ENCODE results near the gene BBC3. TPM values are rescaled to one million over a fixed set of nuclear protein-coding genes. Genes with fewer than 3 reads are reported as not detected.
A peak's percentile ranks its signal among the peaks of the same experiment; 100 is the strongest.
"Not testable (repeated sequence)": the region's sequence is repeated elsewhere in the genome, so short reads cannot be mapped to it uniquely, and the experiment has no call there.

The BBC3 gene, protein sequence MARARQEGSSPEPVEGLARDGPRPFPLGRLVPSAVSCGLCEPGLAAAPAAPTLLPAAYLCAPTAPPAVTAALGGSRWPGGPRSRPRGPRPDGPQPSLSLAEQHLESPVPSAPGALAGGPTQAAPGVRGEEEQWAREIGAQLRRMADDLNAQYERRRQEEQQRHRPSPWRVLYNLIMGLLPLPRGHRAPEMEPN
- total RNA-seq (2014; rRNA removed; shearing (Covaris generic)) = 1.9 and 5.0 TPM in 2 replicates

DNA sequence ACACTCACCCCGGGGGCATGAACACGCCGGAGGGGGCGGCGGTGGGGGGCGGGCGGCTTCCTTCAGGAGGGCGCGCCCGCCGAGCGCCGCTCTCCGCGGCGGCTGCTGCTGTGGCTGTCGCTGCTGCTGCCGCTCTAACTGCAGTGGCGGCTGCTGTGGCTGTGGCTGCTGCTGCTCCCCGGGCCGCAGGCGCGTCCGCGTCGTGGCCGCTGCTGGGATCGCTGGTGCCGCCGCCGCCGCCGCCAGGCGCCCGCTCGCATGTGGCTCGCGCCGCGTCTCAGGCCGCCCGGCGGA, at the start of gene BBC3:
TSS of gene BBC3 (minus strand) at position 279 of the 294 bp plus-strand sequence. CDS start 2,768 bp downstream, outside the sequence.
- no peak for DNase-seq (ENCODE audit: low read depth)

DNA sequence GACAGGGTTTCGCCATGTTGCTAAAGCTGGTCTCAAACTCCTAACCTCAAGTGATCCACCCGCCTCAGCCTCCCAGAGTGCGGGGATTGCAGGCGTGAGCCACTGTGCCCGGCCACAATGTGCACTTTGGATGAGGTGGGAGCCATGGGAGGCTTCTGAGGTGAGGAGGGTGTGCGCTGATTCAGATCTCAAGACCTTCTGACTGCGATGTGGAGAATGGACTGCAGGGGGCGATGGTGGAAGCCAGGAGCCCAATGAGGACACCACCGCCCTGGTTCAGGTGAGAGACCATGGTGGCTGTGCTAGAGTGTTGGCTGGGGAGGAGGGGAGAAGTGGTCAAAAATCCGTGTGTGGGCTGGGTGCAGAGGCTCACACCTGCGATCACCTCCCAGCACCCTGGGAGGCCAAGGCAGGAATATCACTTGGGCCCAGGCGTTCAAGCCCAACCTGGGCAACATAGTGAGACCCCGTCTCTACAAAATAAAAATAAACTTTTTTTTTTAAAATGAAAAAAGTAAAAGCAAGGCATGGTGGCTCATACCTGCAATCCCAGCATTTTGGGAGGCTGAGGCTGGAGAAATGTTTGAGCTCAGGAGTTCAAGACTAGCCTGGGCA, 49.3 kb upstream of the BBC3 start:
- peak; percentile 35 for DNase-seq (ENCODE audit: low read depth)

DNA sequence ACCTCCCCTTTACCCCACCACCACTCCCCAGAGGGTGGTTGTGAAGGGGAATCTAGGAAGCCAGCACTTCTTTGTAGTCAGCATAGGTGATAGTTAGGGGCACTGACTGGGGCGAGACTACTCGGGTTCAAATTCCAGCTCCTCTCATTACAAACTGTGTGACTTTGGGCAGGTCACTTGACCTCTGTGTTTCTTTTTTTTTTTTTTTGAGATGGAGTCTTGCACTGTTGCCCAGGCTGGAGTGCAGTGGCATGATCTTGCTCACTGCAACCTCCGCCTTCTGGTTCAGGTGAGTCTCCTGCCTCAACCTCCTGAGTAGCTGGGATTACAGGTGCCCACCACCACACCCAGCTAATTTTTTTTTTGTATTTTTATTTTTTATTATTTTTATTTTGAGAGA, 45.5 kb upstream of the BBC3 start:
- DNase-seq (ENCODE audit: low read depth) = not testable (repeated sequence)

DNA sequence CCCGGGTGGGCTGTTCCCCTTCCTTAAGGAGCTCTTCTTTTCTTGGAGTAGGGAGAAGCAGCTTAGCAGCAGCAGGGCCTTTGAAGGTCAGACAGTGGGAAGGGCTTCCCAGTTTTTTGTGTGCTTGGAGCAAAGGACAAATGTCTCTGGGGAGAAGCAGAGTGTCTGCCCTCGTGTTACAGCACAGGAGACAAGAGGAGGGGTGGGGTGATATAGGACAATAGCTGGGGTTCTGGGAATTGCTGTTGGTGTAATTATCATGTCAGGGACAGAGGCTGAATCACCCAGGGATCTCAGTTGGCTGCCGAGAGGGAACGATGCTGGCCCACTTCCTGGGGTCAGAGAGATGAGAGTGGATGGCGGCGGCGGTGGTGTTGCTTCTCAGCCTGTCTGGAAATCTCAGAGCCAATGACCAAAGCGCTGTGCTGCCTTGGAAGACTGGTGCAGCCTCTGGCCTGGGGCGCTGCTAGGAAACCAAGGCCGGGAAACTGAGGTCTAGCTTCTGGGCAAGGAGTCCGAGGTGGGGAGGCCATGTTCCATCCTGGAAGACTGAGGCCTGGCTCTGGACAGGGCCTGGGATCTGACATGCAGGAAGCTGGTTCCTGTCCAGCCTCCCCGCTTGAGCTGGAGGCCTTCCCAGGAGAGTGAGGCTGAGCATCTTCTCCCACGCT, 44.9 kb upstream of the BBC3 start:
- peak; percentile 62 for DNase-seq (ENCODE audit: low read depth)

DNA sequence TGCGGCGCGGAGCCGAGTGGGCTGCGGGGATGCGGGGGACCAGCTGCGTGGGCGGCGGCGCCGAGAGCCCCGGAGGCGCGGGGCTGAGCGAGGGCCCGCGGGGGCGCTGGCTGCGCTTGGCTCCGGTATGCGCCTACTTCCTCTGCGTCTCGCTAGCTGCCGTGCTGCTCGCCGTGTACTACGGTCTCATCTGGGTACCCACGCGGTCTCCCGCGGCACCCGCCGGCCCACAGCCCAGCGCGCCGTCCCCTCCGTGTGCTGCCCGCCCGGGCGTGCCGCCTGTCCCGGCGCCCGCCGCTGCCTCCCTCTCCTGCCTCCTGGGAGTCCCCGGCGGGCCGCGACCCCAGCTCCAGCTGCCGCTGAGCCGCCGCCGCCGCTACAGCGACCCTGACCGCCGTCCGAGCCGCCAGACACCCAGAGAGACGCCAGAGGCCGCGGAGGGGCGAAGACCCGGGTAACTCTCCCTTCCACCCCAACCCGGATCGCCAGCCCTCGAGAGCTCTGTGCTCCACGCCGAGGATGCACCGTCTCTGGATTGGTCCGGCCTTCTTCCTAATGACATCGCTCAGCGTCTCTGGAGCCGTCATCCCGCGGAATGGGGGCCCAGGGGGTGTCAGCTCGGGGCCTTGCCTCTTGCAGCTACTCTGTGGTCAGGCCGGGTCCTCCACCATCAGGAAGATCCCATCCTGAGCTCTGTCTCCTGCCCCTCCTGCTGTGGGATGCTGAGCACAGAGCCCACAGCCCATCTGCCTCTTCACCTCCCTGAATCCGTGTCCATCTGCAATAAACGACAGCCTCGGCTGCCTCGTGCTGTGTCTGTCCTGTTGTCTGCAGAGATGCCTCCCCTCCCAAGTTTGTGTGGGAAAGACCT, 44.1 kb upstream of the BBC3 start:
- DNase-seq (ENCODE audit: low read depth) = no peak

DNA sequence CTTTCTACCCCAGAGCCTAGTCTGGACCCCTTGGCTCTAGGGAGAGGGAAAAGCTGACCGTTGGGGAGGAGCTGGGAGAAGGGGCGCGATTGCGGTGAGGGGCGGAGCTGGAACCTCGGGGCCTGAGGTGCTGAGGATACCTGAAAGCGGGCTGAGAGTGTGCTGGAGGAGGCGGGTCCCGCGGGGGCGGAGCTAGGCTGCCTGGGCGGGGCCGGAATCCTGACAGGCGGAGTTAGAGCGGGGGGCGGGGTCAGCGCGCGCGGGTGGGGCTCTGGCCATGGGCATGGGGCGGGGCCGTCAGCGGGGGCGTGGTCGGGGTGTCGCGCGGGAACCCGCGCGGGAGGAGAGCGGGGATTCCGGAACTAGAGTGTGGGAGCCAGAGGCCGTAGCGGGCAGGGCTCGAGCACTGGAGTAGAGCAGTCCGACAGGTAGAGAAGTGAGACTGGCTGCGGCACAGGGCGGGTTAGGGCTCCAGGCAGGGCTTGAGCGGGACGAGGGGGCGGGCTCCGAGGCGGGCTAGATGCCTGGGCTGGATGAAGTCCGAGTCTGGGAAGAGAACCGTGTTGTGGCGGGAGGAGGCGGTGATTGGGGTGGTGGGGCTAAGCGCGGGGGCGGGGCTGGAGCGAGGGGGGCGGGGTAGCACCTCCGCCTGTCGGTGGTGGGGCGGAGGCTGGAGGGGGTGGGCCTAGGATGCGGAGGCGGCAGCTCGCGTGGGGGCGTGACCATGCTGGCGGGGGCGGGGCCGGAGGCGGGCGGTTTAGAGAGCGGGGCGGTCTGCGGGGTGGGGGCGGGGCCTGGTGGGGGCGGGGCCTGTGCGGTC, 43.3 kb upstream of the BBC3 start, which contains the start of gene INAFM1:
TSS of gene INAFM1 (plus strand) at position 815 of the 820 bp plus-strand sequence. CDS start 35 bp downstream, outside the sequence.
- peak; percentile 93 for DNase-seq (ENCODE audit: low read depth)

DNA sequence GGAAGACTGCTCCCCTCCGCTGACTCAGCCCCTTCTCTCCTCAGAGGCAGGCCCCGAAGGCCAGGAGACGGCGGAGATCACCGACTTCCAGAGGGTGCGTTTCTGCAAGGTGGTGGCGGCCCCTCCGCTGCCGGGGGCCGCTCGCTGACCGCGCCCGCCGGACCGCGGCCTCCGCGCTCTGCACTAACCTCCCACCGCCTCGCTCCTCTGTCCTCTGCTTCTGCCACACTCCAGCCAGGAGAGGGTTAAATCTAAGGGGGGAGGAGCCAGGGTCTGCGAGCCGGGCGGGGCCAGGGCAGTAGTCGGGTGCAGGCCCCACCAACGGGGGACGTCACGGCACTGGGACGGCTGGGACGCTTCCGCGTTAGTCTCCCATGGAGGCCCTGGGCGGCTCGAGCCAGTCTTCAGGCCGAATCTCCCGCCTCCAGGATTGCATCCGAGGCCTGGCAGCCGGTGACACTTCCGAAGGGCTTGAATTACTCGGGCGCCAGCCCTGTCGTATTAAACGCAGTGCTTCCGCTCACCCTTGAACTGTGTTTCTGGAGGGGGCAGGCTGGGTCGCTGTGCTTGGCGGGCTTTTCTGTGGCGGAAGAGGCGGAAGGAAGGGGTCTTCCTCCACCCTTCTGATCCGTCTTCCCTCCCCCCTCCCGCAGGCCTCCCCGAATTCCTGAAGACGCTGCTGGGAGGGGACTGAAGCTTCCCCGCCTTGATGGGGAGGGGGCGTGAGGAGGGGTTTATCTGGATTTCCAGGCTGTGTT, 42.5 kb upstream of the BBC3 start:
- peak; percentile 92 for DNase-seq (ENCODE audit: low read depth)

DNA sequence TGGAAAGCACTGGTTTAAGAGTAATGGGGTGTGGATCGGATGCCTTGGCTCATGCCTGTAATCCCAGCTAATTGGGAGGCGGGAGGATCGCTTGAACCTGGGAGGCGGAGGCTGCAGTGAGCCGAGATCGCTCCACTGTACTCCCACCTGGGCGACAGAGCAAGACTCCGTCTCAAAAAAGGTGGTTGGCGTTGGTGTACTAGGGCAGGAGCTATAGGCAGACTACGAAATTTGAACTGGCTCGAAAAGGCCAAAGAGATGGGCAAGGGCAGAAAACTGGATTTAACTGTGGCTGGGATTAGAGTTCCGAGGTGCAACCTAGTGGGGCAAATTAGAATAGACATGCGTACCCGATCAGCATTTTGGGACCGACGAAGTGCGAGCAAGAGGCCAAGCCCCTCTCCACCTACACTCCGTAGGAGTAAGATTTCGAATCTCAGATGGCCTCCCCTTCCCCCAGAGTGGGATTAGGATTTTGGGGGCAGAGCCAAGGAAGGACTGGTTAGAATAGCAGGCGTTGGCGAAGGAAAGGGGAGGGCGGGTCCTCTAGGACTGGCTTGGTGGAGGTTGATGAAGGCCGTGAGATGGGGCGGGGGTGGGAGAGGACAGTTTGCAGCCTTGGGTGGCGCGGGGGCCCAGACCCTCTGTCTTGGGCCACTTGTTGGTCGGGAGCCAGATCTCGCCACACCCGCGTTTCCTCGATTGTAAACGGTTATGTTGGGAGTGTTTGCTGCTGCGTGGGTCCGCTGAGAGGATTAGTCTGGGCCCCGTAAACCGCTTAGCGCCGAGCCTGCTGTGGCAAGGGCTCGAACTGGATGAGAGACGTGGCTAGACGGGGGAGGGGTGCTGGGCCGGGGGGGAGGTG, 41.7 kb upstream of the BBC3 start:
- no peak for DNase-seq (ENCODE audit: low read depth)

DNA sequence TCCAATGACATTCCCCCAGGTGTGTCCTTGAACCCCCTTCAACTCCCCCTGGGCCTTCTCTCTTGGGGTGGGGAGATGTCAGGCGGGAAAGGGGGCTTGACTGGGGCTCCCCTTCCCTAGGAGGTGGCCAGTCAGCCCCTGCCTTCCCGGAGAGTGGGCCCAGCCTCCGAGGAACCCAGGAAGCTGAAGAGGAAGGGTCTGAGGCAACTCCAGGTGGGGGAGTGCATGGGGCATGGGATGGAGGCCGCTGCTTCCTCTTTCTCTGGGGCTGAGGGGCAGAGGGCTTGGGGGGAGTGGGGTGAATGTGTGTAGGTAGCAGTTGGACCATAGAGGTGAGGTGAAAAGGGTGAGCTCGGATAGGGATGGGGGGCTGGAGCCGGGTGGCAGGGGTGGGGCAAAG, 41.0 kb upstream of the BBC3 start:
- no peak for DNase-seq (ENCODE audit: low read depth)

DNA sequence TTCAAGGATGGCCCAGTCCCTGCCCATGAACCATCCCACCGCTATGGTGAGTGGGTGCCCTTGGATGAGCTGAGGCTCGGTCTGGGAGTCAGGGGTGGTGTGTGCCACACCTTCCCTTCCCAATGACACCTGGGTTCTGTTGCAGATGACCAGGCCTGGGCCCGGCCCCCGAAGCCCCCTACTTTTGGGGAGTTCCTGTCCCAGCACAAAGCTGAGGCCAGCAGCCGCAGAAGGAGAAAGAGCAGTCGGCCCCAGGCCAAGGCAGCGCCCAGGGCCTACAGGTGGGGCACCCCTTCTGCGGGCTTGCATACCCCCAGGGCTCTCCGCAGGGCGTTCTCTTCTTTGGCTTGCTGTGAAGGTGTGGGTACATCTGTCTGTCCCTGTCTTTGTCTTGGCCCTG, 39.4 kb upstream of the BBC3 start:
- DNase-seq (ENCODE audit: low read depth) = no peak

DNA sequence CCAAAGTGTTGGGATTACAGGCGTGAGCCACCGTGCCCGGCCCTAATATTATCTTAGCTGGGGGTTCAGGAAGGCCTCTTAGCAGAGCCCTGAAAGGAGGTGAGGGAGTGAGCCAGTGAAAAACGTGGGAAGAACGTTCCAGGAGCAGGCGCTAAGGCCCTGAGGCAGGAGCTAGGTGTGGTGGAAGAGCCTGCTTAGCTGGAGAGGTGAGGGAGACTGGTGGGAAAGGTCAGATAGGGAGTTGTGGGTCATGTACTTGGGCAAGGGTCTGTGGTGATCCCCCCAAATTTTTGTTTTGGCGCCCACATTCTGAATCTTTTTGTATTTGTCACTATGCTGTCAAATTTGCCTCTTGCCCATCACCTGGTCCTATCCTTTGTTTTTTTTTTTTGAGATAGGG, 38.6 kb upstream of the BBC3 start:
- DNase-seq (ENCODE audit: low read depth) = no peak

DNA sequence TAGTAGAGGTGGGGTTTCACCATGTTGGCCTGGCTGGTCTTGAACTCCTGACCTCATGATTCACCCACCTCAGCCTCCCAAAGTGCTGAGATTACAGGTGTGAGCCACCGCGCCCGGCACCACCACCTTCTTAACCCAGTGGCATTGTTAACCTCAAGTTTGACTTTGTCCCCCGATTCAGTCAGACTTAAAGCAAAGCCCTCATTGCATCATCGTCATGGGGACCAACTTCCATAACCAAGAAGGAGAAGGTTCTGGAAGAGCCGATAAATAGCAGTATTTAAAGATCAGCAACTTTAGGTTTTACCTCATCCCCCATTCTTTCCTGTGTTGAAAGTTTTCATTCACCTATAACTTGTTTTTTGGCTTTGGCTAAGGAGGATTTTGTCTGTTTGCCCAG, 37.0 kb upstream of the BBC3 start:
- no peak for DNase-seq (ENCODE audit: low read depth)

DNA sequence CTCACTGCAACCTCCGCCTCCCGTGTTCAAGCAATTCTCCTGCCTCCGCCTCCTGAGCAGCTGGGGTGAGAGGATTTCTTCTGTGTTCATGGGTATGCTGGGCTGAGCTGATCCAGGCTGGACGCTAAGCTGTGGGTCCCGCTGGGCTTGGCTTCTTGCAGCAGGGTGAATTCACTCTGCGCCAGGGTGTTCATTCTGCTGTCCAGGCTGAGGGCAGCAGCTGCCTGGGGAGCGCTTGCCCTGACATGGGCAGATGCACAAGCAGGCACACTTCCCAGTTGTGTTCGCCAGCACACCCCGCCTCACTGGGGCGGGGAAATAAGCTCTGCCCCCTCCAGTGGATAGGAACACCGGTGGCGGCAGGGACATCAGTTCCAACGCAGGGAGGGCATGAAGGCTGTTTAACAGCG, 36.4 kb upstream of the BBC3 start:
- no peak for DNase-seq (ENCODE audit: low read depth)

DNA sequence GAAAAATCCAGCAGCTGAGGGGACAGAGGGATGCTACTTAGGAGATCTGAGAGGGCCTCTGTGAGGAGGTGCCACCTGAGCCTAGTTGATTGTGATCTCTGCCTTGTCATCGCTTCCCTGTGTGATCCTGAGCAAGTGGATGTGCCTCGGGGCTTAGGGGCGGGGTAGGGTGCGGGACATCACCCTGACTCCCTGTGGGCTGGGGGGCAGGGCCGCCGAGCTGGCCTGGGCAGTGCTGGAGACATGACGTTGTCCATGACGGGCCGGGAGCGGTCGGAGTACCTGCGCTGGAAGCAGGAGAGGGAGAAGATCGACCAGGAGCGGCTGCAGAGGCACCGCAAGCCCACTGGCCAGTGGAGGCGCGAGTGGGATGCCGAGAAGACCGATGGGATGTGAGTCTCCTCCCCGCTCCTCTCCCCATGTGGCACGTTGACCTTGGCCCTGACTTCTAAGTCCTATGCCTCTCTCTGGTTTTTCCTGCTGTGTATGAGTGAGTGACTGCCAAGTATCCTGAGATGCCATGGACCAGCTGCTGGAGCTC, 35.5 kb upstream of the BBC3 start:
- DNase-seq (ENCODE audit: low read depth) = no peak

DNA sequence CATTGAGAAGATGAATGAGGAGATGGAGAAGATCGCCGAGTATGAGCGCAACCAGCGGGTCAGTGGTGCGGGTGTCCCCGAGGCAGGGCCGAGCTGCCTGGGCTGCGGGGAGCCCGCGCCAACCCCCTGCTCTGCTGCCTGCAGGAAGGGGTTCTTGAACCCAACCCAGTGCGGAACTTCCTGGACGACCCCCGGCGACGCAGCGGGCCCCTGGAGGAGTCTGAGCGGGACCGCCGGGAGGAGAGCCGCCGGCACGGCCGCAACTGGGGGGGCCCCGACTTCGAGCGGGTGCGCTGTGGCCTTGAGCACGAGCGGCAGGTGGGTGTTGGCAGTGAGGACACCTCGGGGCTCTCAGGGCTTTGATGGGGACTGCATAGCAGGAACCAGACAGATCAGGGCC, 33.6 kb upstream of the BBC3 start:
- DNase-seq (ENCODE audit: low read depth) = no peak

DNA sequence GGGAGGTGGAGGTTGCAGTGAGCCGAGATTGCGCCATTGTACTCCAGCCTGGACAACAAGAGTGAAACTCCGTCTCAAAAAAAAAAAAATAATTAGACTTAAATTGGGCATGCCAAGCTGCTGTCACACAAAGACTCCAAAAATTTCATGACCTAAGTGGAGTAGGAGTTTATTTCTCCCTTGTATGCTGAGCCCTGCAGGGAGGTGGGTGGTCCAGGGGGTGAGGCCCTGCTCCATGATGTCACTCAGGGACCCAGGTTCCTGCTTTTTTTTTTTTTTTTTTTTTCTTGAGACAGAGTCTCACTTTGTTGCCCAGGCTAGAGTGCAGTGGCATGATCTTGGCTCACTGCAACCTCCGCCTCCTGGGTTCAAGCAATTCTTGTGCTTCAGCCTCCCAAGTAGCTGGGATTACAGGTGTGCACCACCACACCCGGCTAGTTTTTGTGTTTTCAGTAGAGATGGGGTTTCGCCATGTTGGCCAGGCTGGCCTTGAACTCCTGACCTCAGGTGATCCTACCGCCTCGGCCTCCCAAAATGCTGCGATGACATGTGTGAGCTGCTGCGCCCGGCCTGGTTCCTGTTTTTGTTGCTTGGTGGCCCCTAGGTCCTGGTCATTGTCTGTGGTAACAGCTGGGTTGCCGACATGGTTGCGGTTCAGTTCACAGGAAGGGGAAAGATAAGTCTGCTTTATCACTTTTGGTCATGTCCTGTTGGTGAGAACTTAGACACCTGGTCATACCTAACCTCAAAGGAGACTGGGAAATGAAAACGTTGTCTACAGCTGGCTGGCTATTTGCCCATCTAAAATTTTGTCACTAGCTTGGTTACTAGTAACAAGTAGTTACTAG, 31.2 kb upstream of the BBC3 start:
- DNase-seq (ENCODE audit: low read depth) = not testable (repeated sequence)

DNA sequence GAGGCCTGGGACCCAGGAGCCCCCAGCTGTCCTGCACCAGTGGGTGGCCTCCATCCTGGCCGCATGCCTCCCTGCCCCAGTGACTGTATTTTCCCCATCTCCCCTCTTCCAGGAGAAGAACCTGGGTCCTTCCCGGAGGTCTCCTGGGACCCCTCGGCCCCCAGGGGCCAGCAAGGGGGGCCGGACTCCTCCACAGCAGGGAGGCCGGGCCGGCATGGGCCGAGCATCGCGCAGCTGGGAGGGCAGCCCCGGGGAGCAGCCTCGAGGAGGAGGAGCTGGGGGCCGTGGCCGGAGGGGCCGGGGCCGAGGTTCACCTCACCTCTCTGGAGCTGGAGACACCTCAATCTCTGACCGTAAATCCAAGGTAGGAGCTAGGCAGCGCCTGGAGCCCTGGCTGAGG, 29.5 kb upstream of the BBC3 start:
- no peak for DNase-seq (ENCODE audit: low read depth)

DNA sequence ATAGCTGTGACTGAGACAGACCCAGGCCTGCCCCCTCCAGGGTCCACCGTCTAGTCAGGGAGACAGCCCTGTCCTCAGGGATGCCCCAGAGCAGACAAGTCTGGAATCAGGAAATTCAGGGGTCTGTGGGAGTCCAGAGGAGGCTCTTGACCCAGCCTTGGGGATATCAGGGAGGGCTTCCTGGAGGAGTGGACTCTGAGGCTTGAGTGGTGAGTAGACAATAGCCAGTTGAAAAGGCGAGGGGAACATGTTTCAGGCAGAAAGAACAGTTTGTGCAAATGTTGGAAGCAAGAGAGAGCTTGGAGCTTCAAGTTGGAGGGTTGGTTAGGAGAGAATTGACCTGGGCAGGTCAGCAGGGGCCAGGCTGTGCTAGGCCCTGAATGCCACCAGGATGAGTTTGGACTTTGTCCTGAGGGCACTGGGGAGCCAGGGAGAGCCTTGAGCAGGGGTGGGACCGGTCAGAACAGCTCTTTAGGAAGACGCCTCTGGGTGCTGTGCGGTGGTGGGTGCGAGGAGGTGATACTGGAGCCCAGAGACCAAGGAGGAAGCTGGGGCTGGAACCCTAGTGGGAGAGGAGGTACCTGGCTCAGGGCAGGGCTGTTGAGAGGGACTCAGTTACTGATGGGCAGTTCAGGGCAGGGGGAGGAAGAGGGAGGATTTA, 28.0 kb upstream of the BBC3 start:
- no peak for DNase-seq (ENCODE audit: low read depth)

Measured in M059J (cell line).